Epithelial cell of esophagus (primary cell): ENCODE measurements around the gene RAB29.

Experiments
- DNase-seq: peaks from one replicate; pipeline ENCODE4 v3.0.0; 2010; ENCODE audit warnings: low read depth
- H3K4me3 ChIP-seq: 2 replicates; pipeline ENCODE4 v1.5.1; 2011; ENCODE audit warnings: mild to moderate bottlenecking, low read length, control low read depth
- CTCF ChIP-seq: IDR thresholded peaks from 2 replicates; pipeline ENCODE4 v1.5.1; 2011; ENCODE audit warnings: low read depth, mild to moderate bottlenecking, low read length, control low read depth, inconsistent platforms; ENCODE audit not compliant: insufficient read depth; ENCODE audit errors: missing control alignments

The RAB29 gene

GRCh38 chr1:205805082-205805711 is 29.9 kb upstream of the RAB29 start:
- H3K4me3 ChIP-seq: no peak overlapping the region
- no peak for TF ChIP-seq CTCF
- peak; percentile 55 for DNase-seq

- H3K4me3 ChIP-seq: no peak overlapping the region
- DNase-seq: no peak
- no peak for TF ChIP-seq CTCF
Measured at GRCh38 chr1:205804605-205805004, 29.3 kb upstream of the RAB29 start.

GRCh38 chr1:205803986-205804385 is 28.7 kb upstream of the RAB29 start:
- no peak for TF ChIP-seq CTCF
- no peak overlapping the region for H3K4me3 ChIP-seq
- no peak for DNase-seq

- no peak for TF ChIP-seq CTCF
- H3K4me3 ChIP-seq: no peak overlapping the region
- no peak for DNase-seq
Measured at GRCh38 chr1:205802060-205802459, 26.8 kb upstream of the RAB29 start.

GRCh38 chr1:205800981-205801703 is 25.9 kb upstream of the RAB29 start:
- DNase-seq: no peak
- TF ChIP-seq CTCF: no peak
- H3K4me3 ChIP-seq: no peak overlapping the region

GRCh38 chr1:205800427-205800826 is 25.1 kb upstream of the RAB29 start:
- DNase-seq: no peak
- TF ChIP-seq CTCF: no peak
- no peak overlapping the region for H3K4me3 ChIP-seq

GRCh38 chr1:205798577-205798976 is 23.3 kb upstream of the RAB29 start:
- no peak for TF ChIP-seq CTCF
- no peak overlapping the region for H3K4me3 ChIP-seq
- peak; percentile 84 for DNase-seq
